Ureter (tissue), 1 donor: Measurements from ENCODE around the gene FEZF2. TPM values are rescaled to one million over a fixed set of nuclear protein-coding genes. Genes with fewer than 3 reads are reported as not detected.

ENCODE experiments used
- DNase-seq: peaks from one replicate; pipeline ENCODE4 v3.0.0-alpha.2; 2020; ENCODE audit warnings: low spot score
- total RNA-seq: library from RNA; stranded (reverse); gene quantifications from one replicate; pipeline ENCODE4 v1.2.4, GENCODE V29; 2023
- donor health status: DM: yes; HTN: yes; CAD: no.

The FEZF2 gene
- total RNA-seq, 1 donor from 2014 or later: not detected

- no peak for DNase-seq
Observed at GRCh38 chr3:62329971-62330370, 43.4 kb downstream of the FEZF2 start.

GRCh38 chr3:62325896-62326295 is 47.5 kb downstream of the FEZF2 start:
- DNase-seq: no peak

DNA sequence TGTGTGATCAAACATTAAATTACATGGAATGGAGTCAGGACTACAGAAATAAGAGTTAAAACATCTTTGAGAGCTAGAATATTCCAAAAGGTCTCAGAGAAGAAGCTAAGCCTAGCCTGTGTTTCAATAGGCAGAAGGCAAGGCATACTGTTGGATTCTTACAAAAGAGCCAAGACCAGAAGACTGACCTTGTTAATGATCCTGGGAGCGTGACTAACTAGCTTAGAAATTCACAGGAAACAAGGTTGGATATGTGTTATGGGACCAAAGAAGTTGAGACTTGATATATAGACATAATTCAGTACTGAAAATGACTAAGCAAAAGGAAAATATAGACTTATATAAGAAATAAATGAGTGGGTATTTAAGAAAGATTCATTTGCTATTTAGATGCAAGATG is 50.1 kb downstream of the FEZF2 start:
- no peak for DNase-seq
